H1 (cell line): ENCODE measurements around the gene CNNM4. TPM values are rescaled to one million over a fixed set of nuclear protein-coding genes. Genes with fewer than 3 reads are reported as not detected.
A peak's percentile ranks its signal among the peaks of the same experiment; 100 is the strongest.

Experiments used
- CTCF ChIA-PET: fragments of 300-600 bp; sonication (Branson Sonifier 250); formaldehyde crosslinking; loops from one replicate; lab custom pipeline; 2021; ENCODE audit not compliant: partially characterized antibody; lab: Charles Lee
- POLR2A ChIA-PET: fragments of 300-600 bp; sonication (Branson Sonifier 250); formaldehyde crosslinking; loops from one replicate; lab custom pipeline; 2021; ENCODE audit warnings: inconsistent platforms; ENCODE audit not compliant: partially characterized antibody; lab: Charles Lee
- DNase-seq, 2 experiments: peaks; one replicate each; pipeline versions ENCODE4 v3.0.0 to v3.0.0-alpha.2; 2010 to 2022; ENCODE audit warnings: low spot score in 2 of 2, low read depth in 1 of 2, mixed read lengths in 1 of 2
- FAIRE-seq: peaks from 2 replicates; lab custom pipeline; 2011; peaks lifted over from hg19 to GRCh38; lab: Jason Lieb, UNC
- H2AFZ ChIP-seq: 2 replicates; pipeline ENCODE4 v1.8.1; 2012; ENCODE audit warnings: low read length, inconsistent platforms
- H2AK5ac ChIP-seq: 2 replicates; pipeline ENCODE4 v1.6.1; 2013; ENCODE audit warnings: low read depth, low read length
- H2BK120ac ChIP-seq: replicated peaks from 2 replicates; pipeline ENCODE3; 2013; ENCODE audit warnings: low read depth, low read length, inconsistent platforms
- H2BK12ac ChIP-seq: 2 replicates; pipeline ENCODE4 v1.6.1; 2013; ENCODE audit warnings: low read depth, low read length
- H2BK15ac ChIP-seq: 2 replicates; pipeline ENCODE4 v1.6.1; 2013; ENCODE audit warnings: low read length
- H2BK20ac ChIP-seq: 2 replicates; pipeline ENCODE4 v1.6.1; 2013; ENCODE audit warnings: low read length
- H2BK5ac ChIP-seq: 2 replicates; pipeline ENCODE4 v1.6.1; 2013; ENCODE audit warnings: low read depth, low read length
- H3K14ac ChIP-seq: 2 replicates; pipeline ENCODE4 v1.6.1; 2013; ENCODE audit warnings: inconsistent platforms; ENCODE audit not compliant: insufficient read length
- H3K18ac ChIP-seq: 2 replicates; pipeline ENCODE4 v1.6.1; 2013; ENCODE audit warnings: low read length; ENCODE audit errors: extremely low read depth
- H3K23ac ChIP-seq: 2 replicates; pipeline ENCODE4 v1.6.1; 2013; ENCODE audit warnings: inconsistent platforms; ENCODE audit not compliant: insufficient read length
- H3K23me2 ChIP-seq: 2 replicates; pipeline ENCODE4 v1.6.1; 2013; ENCODE audit warnings: low read depth, low read length
- H3K27ac ChIP-seq: 2 replicates; pipeline ENCODE4 v1.6.1; 2011; ENCODE audit warnings: low read depth, low read length, inconsistent platforms
- H3K27me3 ChIP-seq, 4 experiments: replicated peaks in 1 of 4; 1 replicate in 1 of 4; 2 replicates in 3 of 4; pipeline versions ENCODE4 v1.6.1 to v1.8.1; 2011 to 2013; ENCODE audit warnings: low read length in 3 of 4, mild to moderate bottlenecking in 3 of 4, inconsistent platforms in 2 of 4, mixed read lengths in 2 of 4, moderate library complexity in 1 of 4; ENCODE audit not compliant: control insufficient read depth in 3 of 4, insufficient read depth in 3 of 4; ENCODE audit errors: extremely low read depth in 1 of 4
- H3K36me3 ChIP-seq, 4 experiments: 2 replicates each; pipeline versions ENCODE4 v1.6.1 to v1.8.1; 2011 to 2013; ENCODE audit warnings: mild to moderate bottlenecking in 4 of 4, low read length in 3 of 4, moderate library complexity in 2 of 4, control low read depth in 1 of 4, inconsistent platforms in 1 of 4; ENCODE audit not compliant: insufficient read depth in 4 of 4, control insufficient read depth in 2 of 4
- H3K4ac ChIP-seq: replicated peaks from 2 replicates; pipeline ENCODE3; 2013; ENCODE audit warnings: low read length, low read depth, mixed read lengths, inconsistent platforms; ENCODE audit not compliant: insufficient read length
- H3K4me1 ChIP-seq, 4 experiments: replicated peaks in 1 of 4; 1 replicate in 1 of 4; 2 replicates in 3 of 4; pipeline versions ENCODE4 v1.6.1 to v1.8.1; 2011 to 2013; ENCODE audit warnings: low read length in 3 of 4, inconsistent platforms in 2 of 4, mixed read lengths in 1 of 4; ENCODE audit not compliant: insufficient read depth in 4 of 4, control insufficient read depth in 3 of 4
- H3K4me2 ChIP-seq, 2 experiments: 2 replicates each; pipeline versions ENCODE4 v1.6.1 to v1.8.1; 2011 to 2013; ENCODE audit warnings: low read depth in 2 of 2, low read length in 2 of 2, control low read depth in 1 of 2, inconsistent platforms in 1 of 2, mild to moderate bottlenecking in 1 of 2; ENCODE audit not compliant: insufficient read depth in 1 of 2
- H3K4me3 ChIP-seq, 4 experiments: fragments of 200-600, 300-600 bp in 1 of 4; sonication (generic), shearing (Covaris generic), sonication (Bioruptor Twin) in 1 of 4; 2 replicates each; pipeline versions ENCODE4 v1.5.1 to v1.8.1; 2011 to 2016; ENCODE audit warnings: low read length in 4 of 4, low read depth in 3 of 4, control low read depth in 2 of 4, inconsistent platforms in 2 of 4, mild to moderate bottlenecking in 2 of 4, mixed read lengths in 1 of 4, moderate library complexity in 1 of 4; ENCODE audit not compliant: insufficient read depth in 2 of 4; ENCODE audit errors: extremely low read depth in 1 of 4
- H3K56ac ChIP-seq: replicated peaks from 2 replicates; pipeline ENCODE3; 2013; ENCODE audit warnings: low read depth, mild to moderate bottlenecking, mixed read lengths, low read length, inconsistent platforms; ENCODE audit not compliant: insufficient read length
- H3K79me1 ChIP-seq: 2 replicates; pipeline ENCODE4 v1.6.1; 2013; ENCODE audit warnings: low read depth, low read length, control low read depth
- H3K79me2 ChIP-seq, 2 experiments: 2 replicates each; pipeline versions ENCODE4 v1.6.1 to v1.8.1; 2012 to 2013; ENCODE audit warnings: low read length in 2 of 2, mild to moderate bottlenecking in 2 of 2, inconsistent platforms in 1 of 2; ENCODE audit not compliant: insufficient read depth in 2 of 2, control insufficient read depth in 1 of 2
- H3K9ac ChIP-seq, 4 experiments: replicated peaks in 1 of 4; 1 replicate in 1 of 4; 2 replicates in 3 of 4; pipeline versions ENCODE4 v1.6.1 to v1.8.1; 2011 to 2013; ENCODE audit warnings: low read depth in 3 of 4, low read length in 3 of 4, control low read depth in 2 of 4, mild to moderate bottlenecking in 2 of 4, moderate library complexity in 2 of 4, inconsistent platforms in 1 of 4; ENCODE audit errors: extremely low read depth in 1 of 4
- H3K9me3 ChIP-seq, 2 experiments: 2 replicates each; pipeline versions ENCODE4 v1.6.1 to v1.8.1; 2012 to 2013; ENCODE audit warnings: mild to moderate bottlenecking in 2 of 2, moderate library complexity in 2 of 2, control low read depth in 1 of 2, inconsistent platforms in 1 of 2, low read depth in 1 of 2, low read length in 1 of 2, mixed read lengths in 1 of 2; ENCODE audit not compliant: insufficient read depth in 2 of 2
- H4K20me1 ChIP-seq, 2 experiments: replicated peaks in 1 of 2; 2 replicates each; pipeline versions ENCODE3 to v1.8.1; 2011 to 2013; ENCODE audit warnings: inconsistent platforms in 2 of 2, low read length in 2 of 2, mild to moderate bottlenecking in 1 of 2; ENCODE audit not compliant: insufficient read depth in 2 of 2, control insufficient read depth in 1 of 2
- H4K5ac ChIP-seq: 2 replicates; pipeline ENCODE4 v1.6.1; 2013; ENCODE audit warnings: low read length, low read depth, mixed read lengths, inconsistent platforms; ENCODE audit not compliant: insufficient read length
- H4K8ac ChIP-seq: 2 replicates; pipeline ENCODE4 v1.8.0; 2013; ENCODE audit warnings: mild to moderate bottlenecking, moderate library complexity, low read length, inconsistent platforms; ENCODE audit not compliant: insufficient read depth; ENCODE audit errors: extremely low read depth
- H4K91ac ChIP-seq: replicated peaks from 2 replicates; pipeline ENCODE3; 2013; ENCODE audit warnings: low read length, mixed read lengths, inconsistent platforms; ENCODE audit not compliant: insufficient read length
- ZNF274 ChIP-seq: IDR thresholded peaks from 2 replicates; pipeline ENCODE4 v1.7.0; 2012; ENCODE audit warnings: low read length, borderline replicate concordance; ENCODE audit errors: extremely low read depth
- WGBS, 2 experiments: shearing (Covaris generic) in 1 of 2; methylation state at CpG; one replicate each; pipeline versions ENCODE4 v1.1.6 to v1.1.7; 2013 to 2015; ENCODE audit warnings: low lambda C conversion rate in 2 of 2, mixed read lengths in 2 of 2, inconsistent platforms in 1 of 2, low coverage in 1 of 2, missing lambda C conversion rate in 1 of 2; ENCODE audit not compliant: insufficient replicate concordance in 2 of 2, insufficient coverage in 1 of 2, insufficient read length in 1 of 2; ENCODE audit errors: extremely low coverage in 1 of 2, missing lambda C conversion rate in 1 of 2; 5-methylcytosine and 5-hydroxymethylcytosine counted together
- polyA plus RNA-seq, 7 experiments: library from polyadenylated mRNA; depleted of rRNA in 3 of 7; stranded (reverse) in 5 of 7; unstranded in 2 of 7; fragments of >200 nt in 5 of 7; fragments of 200-250 nt in 2 of 7; gene quantifications; 1 replicate in 5 of 7; 2 replicates in 1 of 7; 4 replicates in 1 of 7; pipeline versions ENCODE4 v1.2.1 to v1.2.3, GENCODE V29; 2011 to 2013; ENCODE audit warnings: missing spikeins in 2 of 7, mixed read lengths in 2 of 7
- total RNA-seq: library from RNA; stranded (reverse); fragmentation: NEBNext Ultra II Directional; extraction: Animal tissue kit (Norgen Biotek cat#: 25700); gene quantifications from 2 replicates; pipeline ENCODE4 v1.2.1, GENCODE V29; 2021

The CNNM4 gene
- total and polyA plus RNA-seq, 2 of the 8 experiments (the other 6 are each of a cell fraction or from before 2014, with no cell fraction given), result 10.3 to 11.0 TPM

- no peak for DNase-seq
- Histone ChIP-seq H4K20me1 (no peaks in the 10 kb centered on the region), H3K9ac (peak overlapping the region in 3 of 4 experiments; percentile 66 to 78 (median 73); a peak in 6 of 7 replicates), H3K4ac (no peak overlapping the region), H3K4me3 (peak overlapping the region; percentile 66 to 97 (median 77)), H3K27ac (peak overlapping the region; percentile 53), H2AFZ (no peak overlapping the region), H3K23ac (no peak overlapping the region), H3K4me1 (peaks cover 0 to 3% (median 1%) of the 10 kb centered on the region in 4 experiments; a peak in 2 of 7 replicates), H2AK5ac (no peak overlapping the region), H2BK15ac (no peak overlapping the region), H4K8ac (0 out of 2 replicates have a peak overlapping the region, but pooled peaks have one; percentile 96), H2BK12ac (no peak overlapping the region), H3K14ac (no peak overlapping the region), H3K79me2 (peaks cover 0 to 20% of the 10 kb centered on the region in 2 experiments; a peak in 2 of 4 replicates), H3K4me2 (peak overlapping the region; percentile 79 to 87), H2BK20ac (no peak overlapping the region), H2BK120ac (no peak overlapping the region), H3K23me2 (peaks cover 4% of the 10 kb centered on the region; the same call in 1 of the 2 replicates), H3K36me3 (peaks cover 4 to 28% (median 13%) of the 10 kb centered on the region in 4 experiments; a peak in 7 of 8 replicates), H3K79me1 (peaks cover 6% of the 10 kb centered on the region), H3K18ac (no peak overlapping the region), H4K91ac (no peak overlapping the region), H3K56ac (no peak overlapping the region), H4K5ac (no peak overlapping the region), H2BK5ac (no peak overlapping the region), H3K27me3 (no peaks in the 10 kb centered on the region), H3K9me3 (no peaks in the 10 kb centered on the region)
- FAIRE-seq, result no peak
- CTCF ChIA-PET, result interaction anchor here (0.8 to 1.5 kb wide), 4 partner anchors 39 to 332 kb away, joined by 3 to 4 read pairs (median 4); no protein-coding TSS in a partner anchor
- WGBS, 2 experiments, result 61% methylated on average over 4 of the region's 4 CpGs; no CpG with 5 or more reads in 1 of the 2 experiments
- POLR2A ChIA-PET, result no interaction called here
- TF ChIP-seq ZNF274, result no peak
These were observed 21.5 kb upstream of the CNNM4 start for GRCh38 chr2:96739076-96739632.
